ENCODE data around the gene DDN.
A peak's percentile ranks its signal among the peaks of the same experiment; 100 is the strongest.

Gene DDN

DNA sequence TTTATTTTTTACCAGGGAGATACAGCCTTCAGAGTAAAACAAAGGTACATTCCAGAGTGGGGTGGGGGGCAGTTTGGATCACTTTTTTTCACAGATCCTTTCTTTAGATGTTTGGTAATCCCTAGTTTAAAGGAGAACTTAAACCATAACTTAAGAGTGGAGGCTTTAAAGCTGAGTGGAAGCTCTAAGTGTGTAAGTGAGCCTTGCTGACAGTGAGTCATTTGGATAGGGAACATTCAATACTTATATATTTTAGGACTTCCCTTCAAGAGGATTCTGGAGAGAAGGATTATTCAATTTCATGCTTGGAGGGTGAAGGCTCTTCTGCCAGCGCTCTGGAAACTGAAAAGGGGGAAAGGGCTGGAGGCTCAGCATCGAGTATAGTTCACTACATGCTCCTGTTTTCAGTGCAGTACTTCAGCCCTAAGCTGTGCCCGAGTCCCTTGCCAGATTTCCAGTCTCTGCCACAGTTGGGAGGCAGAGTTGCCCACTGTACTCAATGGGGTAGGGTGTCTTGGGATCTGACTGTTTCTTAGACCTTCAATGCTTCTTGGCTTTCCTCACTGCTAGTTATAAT lies 11.0 kb upstream of the DDN start:
- DNase-seq = no peak

GRCh38 chr12:49008943-49009342 lies 9.8 kb upstream of the DDN start:
- DNase-seq = no peak

DNA sequence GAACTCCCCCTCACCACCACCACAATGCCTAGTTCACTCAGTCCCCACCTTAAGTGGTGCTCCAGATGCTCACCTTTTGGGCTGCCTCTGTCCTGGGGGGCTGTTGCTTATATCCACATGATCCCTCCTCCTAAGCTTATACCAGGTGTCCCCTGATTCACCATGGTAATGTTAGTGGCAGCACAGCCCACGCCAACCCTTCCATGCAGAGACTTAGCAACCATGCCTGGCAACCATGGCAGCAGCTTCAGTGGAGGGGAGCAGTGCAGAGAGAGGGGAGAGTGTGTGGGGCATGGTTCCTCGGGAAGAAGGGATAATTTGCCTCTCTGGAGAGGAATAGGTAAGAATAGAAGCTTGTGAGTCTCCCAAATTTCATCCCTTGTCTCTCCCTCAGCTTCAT lies 1.2 kb upstream of the DDN start:
- DNase-seq = no peak

- no peak for DNase-seq
Measured at GRCh38 chr12:48998497-48999353, 450 bp downstream of the DDN start.

DNA sequence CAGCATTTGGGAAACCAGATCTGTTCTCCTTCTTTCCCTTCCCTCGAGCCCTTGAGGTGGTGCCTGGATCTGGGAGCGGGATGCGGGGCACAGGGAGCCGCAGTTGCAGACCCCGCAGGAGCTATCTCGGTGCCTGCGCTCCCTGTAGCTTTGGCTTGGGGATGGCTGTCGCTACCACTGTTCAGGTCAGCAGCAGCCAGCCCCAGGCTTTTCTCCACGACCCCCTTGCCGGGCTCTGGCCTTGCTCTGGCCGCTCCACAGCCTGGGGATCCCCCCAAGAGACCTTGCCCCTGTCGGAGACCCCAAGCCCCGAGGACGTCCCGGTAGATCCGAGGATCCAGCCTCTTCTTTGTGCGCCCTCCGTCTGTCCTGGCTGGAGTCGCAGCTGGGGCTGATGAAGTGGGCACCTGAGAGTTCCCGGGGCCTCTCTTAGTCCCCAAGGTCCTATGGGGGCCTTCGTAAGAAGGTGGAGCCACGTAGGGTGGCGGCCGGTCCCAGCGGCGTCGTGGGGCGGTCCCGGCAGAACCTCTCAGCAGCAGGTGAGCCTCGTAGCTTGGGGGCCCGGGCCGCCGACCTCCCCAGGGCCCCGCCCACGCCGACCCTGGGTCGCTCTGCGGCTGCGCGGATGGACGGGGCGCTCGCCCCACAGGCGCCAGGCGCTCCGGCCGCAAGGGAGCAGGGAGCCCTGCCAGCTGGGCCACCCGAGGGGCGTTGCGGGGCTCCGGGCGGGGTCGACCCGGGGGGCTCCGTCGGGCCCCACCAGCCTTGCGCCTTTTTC lies 1.3 kb downstream of the DDN start:
- DNase-seq = no peak

DNA sequence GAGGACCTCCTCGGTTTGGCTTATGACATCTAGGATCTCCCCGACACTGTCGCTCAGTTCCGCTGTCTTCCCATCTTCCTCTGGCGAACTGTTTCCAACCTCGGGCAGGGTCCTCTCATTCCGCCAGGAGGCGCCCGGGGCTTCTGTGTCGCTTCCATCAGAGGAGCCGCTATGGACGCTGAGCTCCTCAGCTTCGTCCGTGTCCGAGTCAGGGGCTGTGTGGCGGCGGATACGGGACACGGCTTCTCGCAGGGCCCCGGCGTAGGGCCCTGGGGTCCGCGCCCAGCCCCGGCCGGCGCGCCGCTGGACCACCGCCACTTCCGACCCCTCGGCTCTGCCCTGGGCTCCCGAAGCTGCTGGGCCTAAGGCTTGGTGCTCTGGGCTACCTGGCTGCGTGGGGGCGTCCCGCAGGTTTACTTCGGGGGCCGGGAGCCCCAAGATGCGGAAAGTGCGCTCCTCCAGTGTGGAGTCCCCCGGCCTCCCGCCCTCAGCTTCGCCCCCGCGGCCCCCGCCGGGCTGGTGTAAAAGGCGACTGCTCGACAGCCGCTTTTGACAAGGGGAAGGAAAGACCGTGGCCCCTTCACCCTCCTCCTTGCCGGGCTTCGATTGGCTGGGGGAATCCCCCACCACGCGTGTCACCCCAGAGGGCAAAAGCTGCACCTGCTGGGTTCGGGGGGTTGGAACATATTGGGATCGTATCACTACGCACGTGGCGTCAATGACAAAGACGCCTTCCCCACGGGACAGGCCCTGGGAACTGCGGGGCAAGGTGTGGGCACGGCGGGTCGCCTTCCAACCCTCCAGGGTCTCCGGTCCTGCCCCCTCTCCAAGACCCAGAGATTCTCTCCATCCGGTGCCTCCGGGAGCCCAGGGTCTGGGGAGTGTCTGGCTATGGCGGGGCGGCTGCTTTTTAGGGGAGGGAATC lies 2.1 kb downstream of the DDN start:
- DNase-seq = peak; percentile 85

GRCh38 chr12:48995086-48995879 lies 3.9 kb downstream of the DDN start:
- DNase-seq = peak; percentile 88

DNA sequence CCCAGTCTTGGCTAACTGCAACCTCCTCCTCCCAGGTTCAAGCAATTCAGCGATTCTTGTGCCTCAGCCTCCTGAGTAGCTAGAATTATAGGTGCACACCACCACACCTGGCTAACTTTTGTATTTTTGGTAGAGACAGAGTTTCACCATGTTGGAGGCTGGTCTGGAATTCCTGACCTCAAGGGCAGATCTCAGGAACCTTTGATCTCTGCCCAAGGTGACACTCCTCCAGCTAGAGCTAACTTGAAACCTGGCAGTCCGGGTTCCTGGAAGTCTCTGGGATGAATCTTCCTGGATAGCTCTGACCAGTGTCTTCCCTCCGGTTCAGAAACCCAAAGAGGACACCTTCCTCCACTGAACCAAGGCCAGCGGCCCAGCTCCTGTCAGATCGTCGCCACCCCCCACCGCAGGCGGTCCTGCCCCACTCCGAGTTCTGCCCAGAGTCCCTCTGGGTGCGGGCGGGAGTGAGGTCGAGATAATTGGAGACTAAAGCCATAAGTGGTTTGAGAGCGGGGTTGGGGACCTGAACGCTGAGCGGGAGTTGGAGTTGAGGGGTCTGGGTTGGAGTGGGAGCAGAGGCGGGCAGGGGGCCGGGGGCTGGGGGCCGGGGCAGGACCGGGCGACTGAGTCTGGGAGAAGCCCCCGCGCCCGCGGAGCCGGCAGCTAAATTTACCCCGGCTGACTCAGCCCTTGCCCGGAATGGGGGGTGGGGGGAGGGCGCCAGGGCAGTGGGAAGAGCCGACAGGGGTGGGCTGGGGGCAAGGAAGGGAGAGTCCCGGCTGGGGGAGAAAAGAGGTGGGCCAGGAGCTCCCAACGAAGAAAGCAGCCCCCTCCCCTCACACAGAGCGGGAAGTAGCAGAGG lies 4.7 kb downstream of the DDN start:
- DNase-seq = no peak

DNA sequence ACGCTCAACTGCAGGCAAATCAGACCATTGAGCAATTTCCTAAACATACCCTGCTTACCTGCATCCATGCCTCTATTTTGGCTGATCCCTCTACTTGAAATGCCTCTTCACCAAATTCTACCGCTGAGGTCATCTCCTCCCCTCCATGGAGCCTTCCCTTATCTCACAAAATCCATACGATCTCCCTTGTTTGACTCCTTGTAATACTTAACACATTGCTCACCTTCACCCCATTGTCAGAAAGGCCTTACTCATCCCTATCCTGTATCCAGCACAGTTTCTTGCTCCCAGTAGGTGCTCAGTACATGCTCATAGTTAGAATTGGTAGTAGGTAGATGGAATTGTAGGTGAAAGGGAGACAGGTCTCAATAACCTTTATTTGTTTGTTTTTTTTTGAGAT lies 5.4 kb downstream of the DDN start:
- DNase-seq = no peak

DNA sequence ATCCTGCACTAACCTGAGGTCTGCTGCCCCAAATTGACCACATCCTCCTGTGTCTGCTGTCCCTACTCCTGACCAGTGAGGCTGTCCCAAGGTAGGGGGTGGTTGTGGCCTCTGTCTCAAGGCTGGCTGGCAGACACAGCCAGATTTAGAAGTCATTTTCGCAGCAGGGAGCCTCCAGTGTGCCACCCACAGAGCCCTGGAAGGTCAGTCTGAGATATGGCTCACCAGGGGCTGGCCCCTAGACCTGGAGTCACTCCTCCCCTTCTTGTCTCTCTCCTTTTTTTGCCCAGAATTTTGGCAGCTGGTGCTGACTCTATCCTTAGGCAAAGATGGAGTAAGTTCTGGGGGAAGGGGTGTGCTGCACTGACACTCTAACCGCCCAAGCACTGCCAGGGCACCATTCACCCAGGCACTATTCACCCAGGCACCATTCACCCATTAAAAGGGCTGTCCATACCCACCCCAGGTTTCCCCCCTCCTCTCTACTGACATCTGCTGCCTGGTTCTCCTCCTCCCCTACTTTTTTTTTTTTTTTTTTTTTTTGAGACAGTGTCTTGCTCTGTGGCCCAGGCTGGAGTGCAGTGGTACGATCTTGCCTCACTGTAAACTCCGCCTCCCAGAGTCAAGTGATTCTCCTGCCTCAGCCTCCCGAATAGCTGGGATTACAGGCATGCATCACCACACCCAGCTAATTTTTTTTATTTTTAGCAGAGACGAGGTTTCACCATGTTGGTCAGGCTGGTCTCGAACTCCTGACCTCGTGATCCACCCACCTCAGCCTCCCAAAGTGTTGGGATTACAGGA lies 7.7 kb downstream of the DDN start:
- DNase-seq = no peak

DNA sequence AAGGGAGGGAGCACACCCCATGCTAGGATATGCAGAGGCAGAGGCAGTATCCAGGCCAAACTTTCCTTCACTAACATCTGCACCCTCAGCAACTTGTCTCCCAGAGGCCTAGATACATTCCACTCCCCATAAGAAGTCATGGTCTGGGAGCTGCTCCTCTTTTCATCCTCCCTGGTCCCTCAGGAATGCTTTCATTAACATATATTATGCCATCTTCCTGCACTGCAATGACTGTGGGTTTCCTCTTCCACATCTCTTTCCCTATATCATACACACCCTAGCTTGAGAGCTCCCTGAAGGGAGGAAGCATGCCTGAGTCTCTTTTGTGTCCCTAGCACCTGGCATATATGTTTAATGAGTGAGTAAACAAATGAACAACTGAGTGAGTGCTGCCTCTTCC lies 8.6 kb downstream of the DDN start:
- no peak for DNase-seq

GRCh38 chr12:48988030-48988649 lies 11.0 kb downstream of the DDN start:
- DNase-seq = no peak

- DNase-seq = no peak
Measured at GRCh38 chr12:48986720-48987291, 12.4 kb downstream of the DDN start.

- DNase-seq = no peak
Measured at GRCh38 chr12:48985901-48986300, 13.3 kb downstream of the DDN start.

- DNase-seq = no peak
Measured at GRCh38 chr12:48985475-48985897, 13.7 kb downstream of the DDN start.

DNA sequence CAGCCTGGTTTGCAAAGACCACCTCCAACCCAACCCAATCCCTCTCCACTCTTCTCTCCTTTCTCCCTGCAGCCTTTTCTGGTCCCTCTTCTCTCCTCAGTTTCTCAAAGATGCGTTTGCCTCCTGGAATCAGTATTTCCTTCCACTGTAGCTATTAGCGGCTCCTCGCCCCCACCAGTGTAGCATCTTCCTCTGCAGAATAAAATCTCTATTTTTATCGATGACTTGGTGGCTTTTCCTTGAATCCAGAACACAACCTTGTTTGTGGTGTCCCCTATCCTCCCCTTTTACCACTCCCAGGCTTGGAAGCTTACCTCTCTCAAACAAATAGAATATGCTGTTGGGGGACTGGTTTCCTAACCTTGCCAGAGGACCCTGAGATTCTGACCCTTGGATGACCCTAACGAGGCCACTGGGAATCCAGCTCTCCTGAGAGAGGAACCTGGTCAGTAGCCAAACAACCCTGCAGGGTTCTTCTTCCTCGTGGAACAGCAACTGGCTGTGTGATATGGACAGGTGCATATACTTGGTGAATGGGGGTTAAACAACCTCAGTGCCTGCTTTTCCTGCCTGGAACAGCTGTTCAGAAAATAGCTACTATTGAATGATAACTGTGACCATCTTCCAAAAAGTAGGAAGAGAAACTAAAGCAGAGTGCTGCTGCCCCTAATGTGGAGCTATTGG lies 16.6 kb downstream of the DDN start:
- DNase-seq = no peak

DNA sequence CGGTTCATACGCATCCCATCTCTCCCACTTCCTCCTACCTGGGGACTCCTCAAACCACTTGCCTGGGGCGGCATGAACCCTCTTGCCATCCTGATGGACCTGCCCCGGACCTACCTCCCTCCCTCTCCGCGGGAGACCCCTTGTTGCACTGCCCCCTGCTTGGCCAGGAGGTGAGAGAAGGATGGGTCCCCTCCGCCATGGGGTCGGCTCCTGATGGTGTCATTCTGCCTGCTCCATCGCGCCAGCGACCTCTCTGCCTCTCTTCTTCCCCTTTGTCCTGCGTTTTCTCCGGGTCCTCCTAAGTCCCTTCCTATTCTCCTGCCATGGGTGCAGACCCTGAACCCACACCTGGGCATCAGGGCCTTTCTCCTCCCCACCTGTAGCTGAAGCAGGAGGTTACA lies 17.4 kb downstream of the DDN start:
- DNase-seq = no peak

GRCh38 chr12:48980953-48981756 lies 18.0 kb downstream of the DDN start:
- no peak for DNase-seq
